Neural progenitor cell (in vitro differentiated cells): Measurements from ENCODE around the gene HSD17B14.

Experiments
- EZH2 ChIP-seq: fragments of 200-600 bp; sonication (generic); IDR thresholded peaks from 2 replicates; pipeline ENCODE4 v1.6.1; 2017; ENCODE audit warnings: antibody characterized with exemption, mild to moderate bottlenecking, moderate library complexity
- TF ChIP-seq, protein P1 (sequence below): fragments of 200-600 bp; sonication (generic); IDR thresholded peaks from 2 replicates; pipeline ENCODE4 v1.5.1; 2017; ENCODE audit warnings: antibody characterized with exemption, mild to moderate bottlenecking

DNA sequence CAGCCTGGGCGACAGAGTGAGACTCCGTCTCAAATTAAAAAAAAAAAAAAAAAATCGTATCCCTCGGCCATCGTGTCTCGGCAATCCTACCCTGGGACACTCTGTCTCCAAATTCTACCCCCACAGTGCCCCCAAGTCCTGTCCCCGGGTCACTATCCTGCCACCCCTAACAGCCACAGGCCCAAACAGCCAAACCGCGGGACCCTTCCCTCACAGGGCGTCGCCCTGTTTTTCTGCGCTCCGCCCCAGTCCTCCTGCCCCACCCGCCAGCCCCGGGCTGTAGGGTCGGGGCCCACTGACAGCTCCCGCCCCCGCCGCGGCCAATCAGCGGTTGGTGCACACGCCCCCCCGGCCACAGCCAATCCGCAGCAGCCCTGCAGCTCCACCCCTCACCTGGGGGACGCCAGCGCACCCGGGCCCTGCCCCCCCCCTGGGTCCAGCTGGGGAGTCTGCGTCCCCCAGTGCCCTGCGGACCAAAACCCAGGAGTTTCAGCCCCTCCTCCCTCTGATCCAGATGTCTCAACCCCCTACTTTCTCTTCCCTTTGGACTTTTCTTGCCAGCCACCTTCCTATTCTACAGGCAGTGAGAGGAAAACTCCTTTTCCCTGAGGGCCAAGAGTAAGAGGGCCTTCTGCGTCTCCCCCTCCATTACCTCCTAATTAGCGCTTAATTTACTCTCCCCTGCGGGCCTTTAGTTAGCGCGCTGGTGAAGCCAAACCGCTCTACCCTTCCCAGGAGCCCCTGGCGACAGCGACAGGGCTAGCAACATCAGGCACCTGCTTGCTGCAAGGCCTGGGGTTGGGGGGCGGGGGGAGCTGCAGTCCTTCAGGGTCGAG lies 24.0 kb downstream of the HSD17B14 start:
- TF ChIP-seq, protein P1, sequence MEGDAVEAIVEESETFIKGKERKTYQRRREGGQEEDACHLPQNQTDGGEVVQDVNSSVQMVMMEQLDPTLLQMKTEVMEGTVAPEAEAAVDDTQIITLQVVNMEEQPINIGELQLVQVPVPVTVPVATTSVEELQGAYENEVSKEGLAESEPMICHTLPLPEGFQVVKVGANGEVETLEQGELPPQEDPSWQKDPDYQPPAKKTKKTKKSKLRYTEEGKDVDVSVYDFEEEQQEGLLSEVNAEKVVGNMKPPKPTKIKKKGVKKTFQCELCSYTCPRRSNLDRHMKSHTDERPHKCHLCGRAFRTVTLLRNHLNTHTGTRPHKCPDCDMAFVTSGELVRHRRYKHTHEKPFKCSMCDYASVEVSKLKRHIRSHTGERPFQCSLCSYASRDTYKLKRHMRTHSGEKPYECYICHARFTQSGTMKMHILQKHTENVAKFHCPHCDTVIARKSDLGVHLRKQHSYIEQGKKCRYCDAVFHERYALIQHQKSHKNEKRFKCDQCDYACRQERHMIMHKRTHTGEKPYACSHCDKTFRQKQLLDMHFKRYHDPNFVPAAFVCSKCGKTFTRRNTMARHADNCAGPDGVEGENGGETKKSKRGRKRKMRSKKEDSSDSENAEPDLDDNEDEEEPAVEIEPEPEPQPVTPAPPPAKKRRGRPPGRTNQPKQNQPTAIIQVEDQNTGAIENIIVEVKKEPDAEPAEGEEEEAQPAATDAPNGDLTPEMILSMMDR: peak; percentile 39
- TF ChIP-seq EZH2: no peak
